ENCODE data around the gene INTS3. TPM values are rescaled to one million over a fixed set of nuclear protein-coding genes. Genes with fewer than 3 reads are reported as not detected.

INTS3 gene
- total RNA-seq, 1 donor from 2014 or later: 45.1 TPM

DNA sequence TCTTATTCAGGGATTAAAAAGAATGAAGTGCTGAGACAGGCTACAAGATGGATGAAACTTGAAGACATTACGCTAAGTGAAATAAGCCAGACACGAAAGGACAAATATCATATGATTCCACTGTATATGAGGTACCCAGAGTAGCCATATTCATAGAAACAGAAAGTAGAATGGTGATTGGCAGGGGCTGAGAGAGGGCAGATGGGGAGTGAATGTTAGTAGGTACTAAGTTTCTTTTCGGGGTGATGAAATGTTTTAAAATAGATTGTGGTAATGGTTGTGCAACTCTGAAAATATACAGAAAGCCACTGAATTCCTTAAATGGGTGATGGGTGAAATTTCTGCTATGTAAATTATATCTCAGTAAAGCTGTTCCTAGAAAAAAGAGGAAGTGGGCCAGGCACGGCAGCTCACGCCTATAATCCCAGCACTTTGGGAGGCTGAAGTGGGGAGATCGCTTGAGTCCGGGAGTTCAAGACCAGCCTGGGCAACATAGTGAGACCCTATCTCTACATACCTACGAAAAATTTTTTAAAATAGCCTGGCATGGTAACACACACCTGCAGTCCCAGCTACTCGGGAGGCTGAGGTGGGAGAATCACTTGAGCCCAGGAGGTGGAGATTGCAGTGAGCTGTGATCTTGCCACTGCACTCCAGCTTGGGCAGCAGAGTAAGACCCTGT is 63.3 kb downstream of the INTS3 start:
- no peaks in the 10 kb centered on the region for H3K9me3 ChIP-seq (ENCODE audit: low read depth)
- no peaks in the 10 kb centered on the region for H3K79me2 ChIP-seq (ENCODE audit: low read depth)
- peak overlapping the region; percentile 2 for H3K27ac Mint-ChIP-seq
- DNase-seq (ENCODE audit: low spot score): no peak
- H3K27me3 ChIP-seq: no peaks in the 10 kb centered on the region
- H4K20me1 ChIP-seq (ENCODE audit: low read depth): peaks cover 26% of the 10 kb centered on the region
- no peak overlapping the region for H3K4me3 ChIP-seq
- H2AFZ ChIP-seq (replicated peaks): no peak overlapping the region
- H3K4me2 ChIP-seq: no peak overlapping the region
- H3K9me3 Mint-ChIP-seq: no peaks in the 10 kb centered on the region
- H3K4me3 Mint-ChIP-seq: no peak overlapping the region
- no peaks in the 10 kb centered on the region for H3K36me3 ChIP-seq
- H3K27ac ChIP-seq: no peak overlapping the region
- H3K36me3 Mint-ChIP-seq: no peaks in the 10 kb centered on the region
- H3K9ac ChIP-seq: no peak overlapping the region
- H3K4me1 ChIP-seq: peaks cover 33% of the 10 kb centered on the region
- peaks cover 16% of the 10 kb centered on the region for H3F3A ChIP-seq (ENCODE audit: low read depth)
- H3K27me3 Mint-ChIP-seq (ENCODE audit: insufficient read depth, low read depth): peaks cover 5% of the 10 kb centered on the region
- no peak for TF ChIP-seq EZH2phosphoT487 (IDR thresholded peaks at IDR 0.05)
- TF ChIP-seq EZH2 (IDR thresholded peaks at IDR 0.05): no peak
- TF ChIP-seq, protein P1, sequence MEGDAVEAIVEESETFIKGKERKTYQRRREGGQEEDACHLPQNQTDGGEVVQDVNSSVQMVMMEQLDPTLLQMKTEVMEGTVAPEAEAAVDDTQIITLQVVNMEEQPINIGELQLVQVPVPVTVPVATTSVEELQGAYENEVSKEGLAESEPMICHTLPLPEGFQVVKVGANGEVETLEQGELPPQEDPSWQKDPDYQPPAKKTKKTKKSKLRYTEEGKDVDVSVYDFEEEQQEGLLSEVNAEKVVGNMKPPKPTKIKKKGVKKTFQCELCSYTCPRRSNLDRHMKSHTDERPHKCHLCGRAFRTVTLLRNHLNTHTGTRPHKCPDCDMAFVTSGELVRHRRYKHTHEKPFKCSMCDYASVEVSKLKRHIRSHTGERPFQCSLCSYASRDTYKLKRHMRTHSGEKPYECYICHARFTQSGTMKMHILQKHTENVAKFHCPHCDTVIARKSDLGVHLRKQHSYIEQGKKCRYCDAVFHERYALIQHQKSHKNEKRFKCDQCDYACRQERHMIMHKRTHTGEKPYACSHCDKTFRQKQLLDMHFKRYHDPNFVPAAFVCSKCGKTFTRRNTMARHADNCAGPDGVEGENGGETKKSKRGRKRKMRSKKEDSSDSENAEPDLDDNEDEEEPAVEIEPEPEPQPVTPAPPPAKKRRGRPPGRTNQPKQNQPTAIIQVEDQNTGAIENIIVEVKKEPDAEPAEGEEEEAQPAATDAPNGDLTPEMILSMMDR (IDR thresholded peaks at IDR 0.05): no peak
- peaks cover 48% of the 10 kb centered on the region for H3K4me1 Mint-ChIP-seq

DNA sequence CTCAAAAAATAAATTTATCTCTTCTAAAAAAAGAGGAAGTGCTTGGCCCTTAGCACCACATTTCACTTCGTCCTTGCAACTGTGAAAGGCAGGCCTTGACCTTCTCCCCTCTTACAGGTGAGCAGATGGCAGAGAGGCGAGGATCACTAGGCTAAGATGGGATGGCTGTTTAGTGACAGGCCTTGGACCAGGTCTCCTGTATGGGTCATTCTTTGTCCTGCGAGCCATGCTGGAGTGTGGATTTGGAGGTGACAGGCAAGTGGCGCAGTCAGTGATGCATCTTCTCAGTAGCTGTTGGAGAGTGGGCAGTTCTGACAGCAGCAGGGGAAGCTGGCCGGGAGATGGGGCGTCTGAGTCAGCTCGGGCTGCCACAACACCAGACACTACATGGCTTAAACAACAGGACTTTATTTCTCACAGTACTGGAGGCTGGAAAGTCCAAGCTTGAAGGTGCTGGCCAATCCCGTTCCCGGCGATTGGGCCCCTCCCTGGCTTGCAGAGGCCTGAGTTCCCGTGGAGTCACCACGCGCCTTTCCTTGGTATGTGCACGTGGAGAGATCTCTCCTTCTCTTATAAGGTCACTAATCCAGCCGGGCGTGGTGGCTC is 63.9 kb downstream of the INTS3 start:
- Mint-ChIP-seq H3K27ac (peak overlapping the region; percentile 99), H3K36me3 (peaks cover 3% of the 10 kb centered on the region), H3K4me3 (peak overlapping the region; percentile 15), H3K9me3 (no peaks in the 10 kb centered on the region), H3K27me3 (ENCODE audit: insufficient read depth, low read depth) (peaks cover 9% of the 10 kb centered on the region), H3K4me1 (peaks cover 52% of the 10 kb centered on the region)
- Histone ChIP-seq H3K4me3 (no peak overlapping the region), H4K20me1 (ENCODE audit: low read depth) (peaks cover 27% of the 10 kb centered on the region), H3K9ac (no peak overlapping the region), H3F3A (ENCODE audit: low read depth) (peaks cover 15% of the 10 kb centered on the region), H3K36me3 (no peaks in the 10 kb centered on the region), H2AFZ (replicated peaks) (no peak overlapping the region), H3K4me2 (no peak overlapping the region), H3K9me3 (ENCODE audit: low read depth) (no peaks in the 10 kb centered on the region), H3K27ac (no peak overlapping the region), H3K4me1 (peaks cover 33% of the 10 kb centered on the region), H3K79me2 (ENCODE audit: low read depth) (no peaks in the 10 kb centered on the region), H3K27me3 (no peaks in the 10 kb centered on the region)
- TF ChIP-seq EZH2phosphoT487 (IDR thresholded peaks at IDR 0.05) (no peak), EZH2 (IDR thresholded peaks at IDR 0.05) (no peak)
- TF ChIP-seq, protein P1 (IDR thresholded peaks at IDR 0.05): no peak
- no peak for DNase-seq (ENCODE audit: low spot score)

DNA sequence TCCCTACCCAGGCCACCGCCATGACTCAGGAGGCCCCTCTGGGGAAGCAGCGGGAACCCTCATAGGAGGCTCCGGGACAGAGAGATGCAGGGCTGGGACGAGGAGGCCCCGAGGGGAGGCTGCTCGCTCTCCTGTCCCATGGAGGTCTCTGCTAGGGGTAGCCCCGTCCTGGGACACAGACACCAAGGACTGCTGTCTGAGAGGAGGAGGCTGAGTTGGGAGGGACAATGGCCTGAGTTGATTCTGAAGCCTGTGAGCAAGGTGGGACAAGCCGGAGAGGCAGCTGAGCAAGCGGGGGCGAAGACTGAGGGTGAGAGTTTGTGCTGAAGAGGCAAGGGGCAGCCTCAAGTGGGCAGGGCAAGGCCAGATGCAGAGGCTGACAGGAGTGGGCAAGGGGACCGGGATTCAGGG is 64.8 kb downstream of the INTS3 start:
- Mint-ChIP-seq H3K36me3 (peaks cover 6% of the 10 kb centered on the region), H3K27me3 (ENCODE audit: insufficient read depth, low read depth) (peaks cover 8% of the 10 kb centered on the region), H3K4me3 (no peak overlapping the region), H3K27ac (peak overlapping the region; percentile 96), H3K4me1 (peaks cover 57% of the 10 kb centered on the region), H3K9me3 (no peaks in the 10 kb centered on the region)
- Histone ChIP-seq H3K79me2 (ENCODE audit: low read depth) (no peaks in the 10 kb centered on the region), H3K27ac (no peak overlapping the region), H3K36me3 (no peaks in the 10 kb centered on the region), H3F3A (ENCODE audit: low read depth) (peaks cover 17% of the 10 kb centered on the region), H4K20me1 (ENCODE audit: low read depth) (peaks cover 33% of the 10 kb centered on the region), H3K4me2 (peak overlapping the region; percentile 76), H3K4me1 (peaks cover 33% of the 10 kb centered on the region), H2AFZ (replicated peaks) (no peak overlapping the region), H3K9me3 (ENCODE audit: low read depth) (no peaks in the 10 kb centered on the region), H3K9ac (no peak overlapping the region), H3K27me3 (no peaks in the 10 kb centered on the region), H3K4me3 (no peak overlapping the region)
- TF ChIP-seq EZH2phosphoT487 (IDR thresholded peaks at IDR 0.05) (no peak), EZH2 (IDR thresholded peaks at IDR 0.05) (no peak)
- TF ChIP-seq, protein P1 (IDR thresholded peaks at IDR 0.05): no peak
- DNase-seq (ENCODE audit: low spot score): peak; percentile 23

Measured in neural progenitor cell (in vitro differentiated cells).